Measurements from ENCODE around the gene IL1RAPL1. TPM values are rescaled to one million over a fixed set of nuclear protein-coding genes. Genes with fewer than 3 reads are reported as not detected.

IL1RAPL1 gene
- total RNA-seq, result 0.19 and 1.9 TPM in 2 replicates

DNA sequence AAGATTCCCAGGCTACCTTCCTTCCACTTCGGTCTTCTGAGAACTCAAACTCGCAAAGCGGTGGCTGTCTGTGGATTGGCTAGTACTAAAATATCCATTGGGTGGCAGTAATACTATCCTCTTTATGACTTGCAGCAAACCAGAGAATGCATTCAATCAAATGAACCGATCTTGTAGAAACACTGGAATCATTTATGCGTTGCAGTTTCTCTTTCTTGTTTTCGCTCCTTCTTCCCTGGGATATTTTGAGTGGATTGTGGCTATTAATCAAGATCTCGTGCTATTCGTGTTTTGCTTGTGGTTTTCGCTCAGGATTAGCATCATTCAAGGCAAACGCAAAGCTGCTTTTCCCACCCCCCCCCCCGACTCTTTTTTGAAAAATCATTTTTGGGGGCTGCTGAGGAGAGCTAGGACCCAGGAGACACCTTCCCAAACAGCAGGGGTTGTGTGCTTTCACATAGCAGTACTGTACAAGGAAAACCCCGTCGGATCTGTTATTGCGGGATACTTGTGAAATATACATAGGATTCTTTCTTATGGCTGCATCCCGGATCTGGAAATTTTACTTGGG lies at the start of gene IL1RAPL1:
TSS of gene IL1RAPL1 (plus strand) at position 466 of the 571 bp plus-strand sequence.

Data from endothelial cell of coronary artery (primary cell).